Subcutaneous abdominal adipose tissue (tissue), 5 donors: ENCODE data around the gene TNPO3.
"Not testable (repeated sequence)": the region's sequence is repeated elsewhere in the genome, so short reads cannot be mapped to it uniquely, and the experiment has no call there.

Experiments
- H3K27ac ChIP-seq: one replicate; pipeline ENCODE4 v1.7.0; 2013; ENCODE audit warnings: low read depth, mild to moderate bottlenecking, inconsistent platforms, low read length, moderate library complexity
- H3K27me3 ChIP-seq, 5 donors: one replicate each; pipeline ENCODE4 v1.7.0; 2013; ENCODE audit warnings: low read length in 5 of 5, inconsistent platforms in 1 of 5; ENCODE audit not compliant: control insufficient read depth in 5 of 5, insufficient read depth in 4 of 5
- H3K36me3 ChIP-seq, 5 donors: one replicate each; pipeline ENCODE4 v1.7.0; 2013; ENCODE audit warnings: low read length in 5 of 5; ENCODE audit not compliant: control insufficient read depth in 5 of 5, insufficient read depth in 5 of 5
- H3K4me1 ChIP-seq, 5 donors: one replicate each; pipeline ENCODE4 v1.7.0; 2013; ENCODE audit warnings: low read length in 5 of 5, mild to moderate bottlenecking in 3 of 5, moderate library complexity in 1 of 5; ENCODE audit not compliant: control insufficient read depth in 5 of 5, insufficient read depth in 5 of 5
- H3K4me3 ChIP-seq, 5 donors: one replicate each; pipeline ENCODE4 v1.7.0; 2013; ENCODE audit warnings: low read length in 5 of 5, low read depth in 1 of 5
- H3K9ac ChIP-seq, 5 donors: one replicate each; pipeline ENCODE4 v1.7.0; 2013; ENCODE audit warnings: low read length in 5 of 5, mild to moderate bottlenecking in 4 of 5, moderate library complexity in 3 of 5
- H3K9me3 ChIP-seq, 5 donors: one replicate each; pipeline ENCODE4 v1.7.0; 2013; ENCODE audit warnings: low read length in 5 of 5; ENCODE audit not compliant: control insufficient read depth in 5 of 5
- donor health status: healthy.
- donor health status: healthy.
- donor health status: healthy.
- donor health status: healthy.
- donor health status: healthy.

Gene TNPO3

DNA sequence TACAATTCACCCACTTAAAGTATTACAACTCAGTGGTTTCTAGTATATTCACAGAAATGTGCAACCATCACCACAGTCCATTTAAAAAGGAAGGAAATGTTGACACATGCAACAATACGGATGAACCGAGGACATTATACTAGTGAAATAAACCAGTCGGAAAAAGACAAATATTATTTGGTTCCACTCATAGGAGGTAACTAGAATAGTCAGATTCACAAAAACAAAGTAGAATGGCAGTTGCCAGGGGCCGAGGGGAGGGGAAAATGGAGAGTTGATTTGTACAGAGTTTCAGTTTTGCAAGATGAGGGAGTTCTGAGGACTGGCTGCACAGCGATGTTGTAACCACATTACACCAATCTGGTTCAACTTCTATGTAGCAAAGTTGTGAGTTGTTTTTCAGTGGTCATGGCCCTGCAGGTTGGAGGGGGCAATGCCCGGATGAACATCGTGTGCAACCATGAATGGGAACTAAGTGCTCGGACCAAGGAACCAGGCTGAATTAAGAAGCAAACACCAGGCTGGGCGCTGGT is 17.6 kb upstream of the TNPO3 start:
- H3K9ac ChIP-seq, result no peak overlapping the region
- peaks cover 0 to 5% (median 0%) of the 10 kb centered on the region in 5 donors for H3K4me1 ChIP-seq
- H3K36me3 ChIP-seq, result no peaks in the 10 kb centered on the region
- peaks cover 0 to 6% (median 0%) of the 10 kb centered on the region in 5 donors for H3K27me3 ChIP-seq
- no peak overlapping the region for H3K27ac ChIP-seq
- no peaks in the 10 kb centered on the region for H3K9me3 ChIP-seq
- H3K4me3 ChIP-seq, result no peak overlapping the region

DNA sequence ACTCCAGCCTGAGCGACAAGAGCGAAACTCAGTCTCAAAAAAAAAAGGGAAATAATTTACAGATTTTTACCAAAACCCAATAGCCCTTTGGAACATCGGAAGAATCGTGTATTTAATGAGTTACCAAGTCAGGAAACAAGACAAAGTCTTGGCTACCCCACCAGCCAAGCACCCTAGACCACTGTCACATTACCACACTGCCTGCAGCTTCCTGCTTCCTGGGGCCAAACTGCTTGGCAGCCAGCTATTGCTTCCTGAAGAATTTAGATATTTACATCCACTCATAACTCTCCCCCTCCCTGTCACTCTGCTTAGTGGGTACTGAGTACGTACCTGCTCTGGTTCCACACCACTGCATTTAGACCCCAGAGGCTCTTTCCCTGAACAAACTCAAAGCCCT is 14.1 kb upstream of the TNPO3 start:
- Histone ChIP-seq H3K9me3 (no peaks in the 10 kb centered on the region), H3K27me3 (peaks cover 0 to 6% (median 2%) of the 10 kb centered on the region in 5 donors), H3K4me1 (peaks cover 0 to 5% (median 0%) of the 10 kb centered on the region in 5 donors), H3K4me3 (no peak overlapping the region), H3K36me3 (no peaks in the 10 kb centered on the region), H3K27ac (no peak overlapping the region), H3K9ac (no peak overlapping the region)

DNA sequence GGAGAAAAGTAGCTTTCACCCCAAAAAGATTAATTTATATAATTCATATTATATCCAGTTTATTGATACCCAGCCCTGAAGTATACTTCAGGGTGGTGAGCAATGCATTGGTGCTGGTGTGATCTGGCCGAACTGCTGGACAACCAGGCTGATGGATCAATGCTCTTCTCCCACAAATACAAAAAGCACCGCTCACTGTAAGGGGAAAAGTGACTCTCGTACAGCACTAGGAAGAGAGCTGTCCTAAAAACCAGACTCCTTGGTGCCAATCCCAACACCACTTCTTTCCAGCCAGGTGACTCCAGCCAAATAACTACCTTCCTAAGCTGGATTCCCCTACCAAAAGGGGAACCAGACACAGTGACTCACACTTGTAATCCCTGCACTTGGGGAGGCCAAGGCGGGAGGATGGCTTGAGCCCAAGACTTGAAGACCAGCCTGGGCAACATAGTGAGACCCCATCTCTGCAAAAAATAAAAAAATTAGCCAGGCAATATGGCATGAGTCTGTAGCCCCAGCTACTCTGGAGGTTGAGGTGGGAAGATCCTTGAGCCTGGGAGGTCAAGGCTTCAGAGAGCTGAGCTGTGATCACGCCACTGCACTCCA is 13.1 kb upstream of the TNPO3 start:
- H3K27ac ChIP-seq, result no peak overlapping the region
- no peaks in the 10 kb centered on the region for H3K9me3 ChIP-seq
- H3K36me3 ChIP-seq, result no peaks in the 10 kb centered on the region
- no peak overlapping the region for H3K9ac ChIP-seq
- no peak overlapping the region for H3K4me3 ChIP-seq
- H3K4me1 ChIP-seq, result peaks cover 0 to 5% (median 0%) of the 10 kb centered on the region in 5 donors
- H3K27me3 ChIP-seq, result peaks cover 0 to 6% (median 2%) of the 10 kb centered on the region in 5 donors

DNA sequence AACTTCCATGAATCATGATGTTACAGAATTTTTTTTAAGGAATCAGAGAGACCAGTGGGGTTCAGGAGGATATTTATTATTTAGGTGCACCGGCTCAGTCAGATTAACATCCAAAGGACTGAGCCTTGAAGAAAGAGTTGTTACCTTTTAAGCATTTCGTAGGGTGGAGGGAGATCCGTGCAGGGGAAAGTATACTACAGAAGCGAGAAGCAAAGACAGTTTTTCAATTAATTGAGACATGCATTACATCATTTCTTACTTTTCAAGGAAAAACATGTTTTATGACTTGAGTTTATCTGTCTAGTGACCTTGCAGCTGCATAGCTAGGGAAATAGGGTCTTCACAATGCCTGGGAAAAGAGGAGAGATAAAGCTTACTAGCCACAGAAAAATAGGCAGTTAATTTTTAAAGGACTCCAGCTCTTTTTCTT is 12.2 kb upstream of the TNPO3 start:
- not testable (repeated sequence) for H3K27me3 ChIP-seq, H3K27ac ChIP-seq

DNA sequence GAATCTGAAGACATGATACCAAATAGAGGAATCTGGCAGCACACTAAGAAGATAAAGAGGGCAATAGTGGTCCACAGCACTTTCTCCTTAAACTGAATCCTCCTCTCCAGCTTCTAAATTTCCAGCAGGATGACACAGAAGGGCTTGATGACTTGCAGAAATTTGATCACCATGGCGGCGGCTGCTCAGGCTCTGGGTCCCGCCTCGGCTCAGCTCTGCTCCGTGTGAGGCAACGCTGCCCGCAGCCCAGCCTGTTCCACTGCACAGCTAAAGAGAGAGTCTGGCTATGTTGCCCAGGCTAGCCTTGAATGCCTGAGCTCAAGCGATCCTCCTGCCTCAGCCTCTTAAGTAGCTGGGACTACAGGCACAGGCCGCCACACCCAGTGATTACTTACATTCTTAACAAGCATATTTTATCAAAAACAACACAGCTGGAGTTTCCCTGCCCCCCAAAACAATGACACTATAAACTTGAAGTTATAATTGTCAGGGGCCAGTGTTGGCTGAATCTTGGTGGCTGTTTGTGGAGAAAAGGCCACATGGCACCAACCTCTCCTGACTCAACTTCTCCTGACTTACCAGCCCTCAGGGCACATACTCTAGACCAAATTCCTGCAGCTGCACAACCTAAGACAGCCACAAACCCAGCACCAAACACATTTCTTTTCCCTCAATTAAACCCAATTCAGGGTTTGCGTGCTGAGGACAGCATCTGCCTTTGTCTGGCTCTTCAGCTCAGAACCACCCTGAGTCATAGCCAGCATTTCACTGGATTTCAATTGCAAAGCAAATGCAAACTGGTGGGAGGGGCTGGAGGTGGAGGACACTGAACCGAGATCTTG is 11.6 kb upstream of the TNPO3 start:
- Histone ChIP-seq H3K27me3 (peaks cover 0 to 6% (median 2%) of the 10 kb centered on the region in 5 donors), H3K9me3 (peaks cover 0 to 4% (median 0%) of the 10 kb centered on the region in 5 donors), H3K4me1 (no peaks in the 10 kb centered on the region), H3K36me3 (no peaks in the 10 kb centered on the region), H3K9ac (no peak overlapping the region), H3K4me3 (no peak overlapping the region), H3K27ac (no peak overlapping the region)

More for the DNA sequence above, 12.2 kb upstream of the TNPO3 start:
- not testable (repeated sequence) for H3K4me1 ChIP-seq, H3K9ac ChIP-seq, H3K9me3 ChIP-seq, H3K4me3 ChIP-seq, H3K36me3 ChIP-seq

DNA sequence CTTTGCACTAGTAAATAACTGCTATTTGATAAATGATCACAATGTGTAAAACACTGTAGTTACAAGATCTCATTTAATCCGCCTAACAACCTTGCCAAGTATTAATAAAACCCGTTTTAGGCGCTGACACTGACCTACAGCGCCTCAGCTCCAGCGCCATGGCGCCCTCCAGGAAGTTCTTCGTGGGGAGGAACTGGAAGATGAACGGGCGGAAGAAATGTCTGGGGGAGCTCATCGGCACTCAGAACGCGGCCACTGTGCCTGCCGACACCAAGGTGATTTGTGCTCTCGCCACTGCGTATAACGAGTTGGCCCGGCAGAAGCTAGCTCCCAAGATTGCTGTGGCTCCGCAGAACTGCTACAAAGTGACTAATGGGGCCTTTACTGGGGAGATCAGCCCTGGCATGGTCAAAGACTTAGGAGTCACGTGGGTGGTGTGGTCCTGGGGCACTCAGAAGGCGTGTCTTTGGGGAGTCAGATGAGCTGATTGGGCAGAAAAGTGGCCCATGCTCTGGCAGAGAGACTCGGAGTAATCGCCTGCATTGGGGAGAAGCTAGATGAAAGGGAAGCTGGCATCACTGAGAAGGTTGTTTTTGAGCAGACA is 1.1 kb upstream of the TNPO3 start:
- no peak overlapping the region for H3K9ac ChIP-seq
- H3K9me3 ChIP-seq, result no peaks in the 10 kb centered on the region
- H3K4me3 ChIP-seq, result peak overlapping the region in 1 of 5 donors; percentile 87
- no peaks in the 10 kb centered on the region for H3K36me3 ChIP-seq
- peaks cover 0 to 4% (median 0%) of the 10 kb centered on the region in 5 donors for H3K27me3 ChIP-seq
- peak overlapping the region; percentile 100 for H3K27ac ChIP-seq
- peaks cover 2 to 30% (median 19%) of the 10 kb centered on the region in 5 donors for H3K4me1 ChIP-seq

DNA sequence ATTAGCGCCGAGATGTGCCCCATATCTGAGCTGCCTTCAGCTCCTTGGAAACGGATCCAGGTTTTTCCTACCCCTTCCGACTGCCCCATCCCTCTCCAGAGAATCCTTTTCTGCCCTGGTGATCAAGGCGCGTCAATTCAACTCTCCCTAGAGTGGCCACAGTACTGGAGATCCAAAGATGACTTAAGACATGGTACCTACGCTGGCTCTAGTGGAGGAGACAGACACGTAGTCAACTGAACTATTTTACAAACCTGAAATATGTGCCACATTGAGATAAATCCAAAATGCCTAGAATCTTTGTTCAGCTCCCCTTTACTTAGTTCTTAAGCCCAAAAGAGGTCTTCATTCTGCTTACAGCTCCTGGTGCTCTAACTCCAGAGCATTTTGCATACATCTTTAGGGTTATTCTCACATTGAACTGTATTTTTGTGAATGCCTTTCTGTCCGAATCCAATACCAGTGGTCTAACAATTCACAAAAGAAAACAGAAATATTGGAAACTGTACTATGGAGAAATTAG is 444 bp upstream of the TNPO3 start:
- H3K4me3 ChIP-seq, result peak overlapping the region; percentile 82 to 98 (median 90)
- peak overlapping the region; percentile 94 to 99 (median 98) for H3K9ac ChIP-seq
- peaks cover 0 to 4% (median 0%) of the 10 kb centered on the region in 5 donors for H3K27me3 ChIP-seq
- peak overlapping the region; percentile 100 for H3K27ac ChIP-seq
- H3K9me3 ChIP-seq, result no peaks in the 10 kb centered on the region
- no peaks in the 10 kb centered on the region for H3K36me3 ChIP-seq
- H3K4me1 ChIP-seq, result peaks cover 2 to 30% (median 19%) of the 10 kb centered on the region in 5 donors

DNA sequence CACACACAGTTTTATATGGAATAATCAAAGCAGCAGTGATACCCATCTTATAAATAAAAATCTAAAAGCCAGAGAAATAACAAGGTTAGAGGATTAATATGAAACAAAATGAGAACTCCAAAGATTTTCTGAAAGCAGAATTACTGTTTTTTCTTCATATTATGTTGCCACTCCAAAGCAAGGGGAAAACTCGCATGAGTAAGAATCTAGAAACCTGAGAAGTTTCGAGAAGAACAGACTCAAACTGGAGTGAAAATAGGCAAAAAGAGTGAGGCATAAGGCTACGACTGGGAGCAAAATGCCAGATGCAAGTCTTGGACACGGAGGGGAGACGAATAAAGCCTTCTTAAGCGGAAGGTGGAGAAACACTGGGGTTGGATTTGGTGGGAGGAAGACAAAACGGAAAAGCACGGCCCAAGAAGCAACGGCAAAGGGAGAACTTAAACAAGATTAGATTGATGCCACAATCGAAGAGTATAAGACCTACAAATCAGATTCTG is 923 bp downstream of the TNPO3 start:
- peak overlapping the region; percentile 82 to 98 (median 90) for H3K4me3 ChIP-seq
- H3K36me3 ChIP-seq, result no peaks in the 10 kb centered on the region
- H3K9ac ChIP-seq, result peak overlapping the region; percentile 94 to 99 (median 98)
- H3K27me3 ChIP-seq, result peaks cover 0 to 4% (median 0%) of the 10 kb centered on the region in 5 donors
- no peaks in the 10 kb centered on the region for H3K9me3 ChIP-seq
- peak overlapping the region; percentile 100 for H3K27ac ChIP-seq
- peaks cover 2 to 30% (median 19%) of the 10 kb centered on the region in 5 donors for H3K4me1 ChIP-seq

DNA sequence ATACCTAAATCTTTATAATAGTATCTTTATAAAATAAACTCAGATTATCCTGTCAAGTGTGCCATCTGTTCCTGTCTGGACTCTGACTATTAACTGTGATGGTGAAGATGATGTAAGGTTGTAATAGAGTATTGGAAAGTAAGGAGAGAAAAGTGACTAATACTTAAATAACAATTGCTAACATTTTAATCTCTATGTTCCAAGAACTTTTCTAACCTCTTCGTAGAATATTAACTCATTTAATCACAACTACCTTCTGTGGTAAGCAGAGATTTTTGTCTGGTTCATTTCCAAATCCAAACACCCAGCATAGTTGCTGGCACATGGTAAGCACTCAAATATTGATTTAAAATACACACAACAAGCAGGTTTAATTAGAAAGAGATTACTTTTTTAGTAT is 2.5 kb downstream of the TNPO3 start:
- Histone ChIP-seq H3K27me3 (no peaks in the 10 kb centered on the region), H3K9ac (no peak overlapping the region), H3K4me1 (peaks cover 2 to 30% (median 20%) of the 10 kb centered on the region in 5 donors), H3K4me3 (no peak overlapping the region), H3K27ac (no peak overlapping the region), H3K9me3 (no peaks in the 10 kb centered on the region), H3K36me3 (peaks cover 0 to 3% (median 0%) of the 10 kb centered on the region in 5 donors)
